ENCODE data around the gene PAH.
"Not testable (repeated sequence)": the region's sequence is repeated elsewhere in the genome, so short reads cannot be mapped to it uniquely, and the experiment has no call there.

Gene PAH

GRCh38 chr12:102865821-102866615 is 51.0 kb downstream of the PAH start:
- Histone ChIP-seq H3K4me1 (no peaks in the 10 kb centered on the region), H3K36me3 (no peaks in the 10 kb centered on the region), H3K27me3 (no peaks in the 10 kb centered on the region), H3K4me3 (no peak overlapping the region), H4K20me1 (no peaks in the 10 kb centered on the region), H3K9me3 (replicated peaks in 1 of 11) (no peaks in the 10 kb centered on the region), H3K27ac (no peak overlapping the region), H3K4me2 (no peak overlapping the region), H3K9ac (no peak overlapping the region)
- TF ChIP-seq Cebpa-rat (IDR thresholded peaks at IDR 0.05): no peak

GRCh38 chr12:102862486-102862885 is 54.6 kb downstream of the PAH start:
- no peak overlapping the region for H3K4me2 ChIP-seq
- no peak overlapping the region for H3K4me3 ChIP-seq
- H3K4me1 ChIP-seq: no peaks in the 10 kb centered on the region
- no peaks in the 10 kb centered on the region for H4K20me1 ChIP-seq
- H3K9ac ChIP-seq: no peak overlapping the region
- TF ChIP-seq Cebpa-rat (IDR thresholded peaks at IDR 0.05): no peak
- no peaks in the 10 kb centered on the region for H3K36me3 ChIP-seq
- no peaks in the 10 kb centered on the region for H3K27me3 ChIP-seq
- no peak overlapping the region for H3K27ac ChIP-seq
- peaks cover 0 to 6% (median 0%) of the 10 kb centered on the region in 11 experiments; a peak in 2 of 22 replicates for H3K9me3 ChIP-seq (replicated peaks in 1 of 11)

GRCh38 chr12:102851246-102851645 is 65.8 kb downstream of the PAH start:
- no peak overlapping the region for H3K4me3 ChIP-seq
- H3K9ac ChIP-seq: no peak overlapping the region
- no peaks in the 10 kb centered on the region for H3K4me1 ChIP-seq
- H3K36me3 ChIP-seq: no peaks in the 10 kb centered on the region
- H3K9me3 ChIP-seq (replicated peaks in 1 of 11): no peaks in the 10 kb centered on the region
- TF ChIP-seq Cebpa-rat (IDR thresholded peaks at IDR 0.05): no peak
- no peaks in the 10 kb centered on the region for H4K20me1 ChIP-seq
- H3K27me3 ChIP-seq: no peaks in the 10 kb centered on the region
- H3K4me2 ChIP-seq: no peak overlapping the region
- no peak overlapping the region for H3K27ac ChIP-seq

GRCh38 chr12:102849722-102850447 is 67.2 kb downstream of the PAH start:
- H3K27me3 ChIP-seq: no peaks in the 10 kb centered on the region
- H3K4me1 ChIP-seq: no peaks in the 10 kb centered on the region
- H4K20me1 ChIP-seq: no peaks in the 10 kb centered on the region
- H3K36me3 ChIP-seq: no peaks in the 10 kb centered on the region
- H3K4me2 ChIP-seq: no peak overlapping the region
- H3K9me3 ChIP-seq (replicated peaks in 1 of 11): no peaks in the 10 kb centered on the region
- H3K9ac ChIP-seq: no peak overlapping the region
- no peak overlapping the region for H3K27ac ChIP-seq
- no peak overlapping the region for H3K4me3 ChIP-seq
- no peak for TF ChIP-seq Cebpa-rat (IDR thresholded peaks at IDR 0.05)

DNA sequence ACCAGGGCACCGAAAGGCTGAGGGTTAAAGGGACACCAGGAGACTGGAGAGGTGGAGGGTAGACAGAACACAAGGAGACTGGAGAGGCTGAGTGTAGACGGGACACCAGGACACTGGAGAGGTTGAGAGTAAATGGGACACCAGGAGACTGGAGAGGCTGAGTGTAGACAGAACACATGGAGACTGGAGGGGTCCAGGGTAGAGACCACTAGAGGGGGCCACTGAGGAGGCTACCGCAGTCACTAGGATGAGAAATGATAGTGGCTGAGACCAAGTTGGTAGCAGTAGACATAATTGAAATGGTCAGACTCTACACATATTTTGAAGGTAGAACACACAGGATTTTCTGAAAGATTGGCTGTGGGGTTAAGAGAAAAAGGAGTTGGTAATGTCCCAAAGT is 68.2 kb downstream of the PAH start:
- H3K4me3 ChIP-seq: no peak overlapping the region
- no peaks in the 10 kb centered on the region for H3K4me1 ChIP-seq
- no peak overlapping the region for H3K4me2 ChIP-seq
- H3K36me3 ChIP-seq: no peaks in the 10 kb centered on the region
- no peak overlapping the region for H3K27ac ChIP-seq
- no peaks in the 10 kb centered on the region for H3K27me3 ChIP-seq
- no peak for TF ChIP-seq Cebpa-rat (IDR thresholded peaks at IDR 0.05)
- H3K9me3 ChIP-seq (replicated peaks in 1 of 11): no peaks in the 10 kb centered on the region
- H4K20me1 ChIP-seq: no peaks in the 10 kb centered on the region
- H3K9ac ChIP-seq: no peak overlapping the region

- Histone ChIP-seq H3K4me1 (no peaks in the 10 kb centered on the region), H3K9me3 (replicated peaks in 1 of 11) (no peaks in the 10 kb centered on the region), H3K4me2 (no peak overlapping the region), H3K27me3 (no peaks in the 10 kb centered on the region), H3K27ac (no peak overlapping the region), H3K4me3 (no peak overlapping the region), H3K9ac (no peak overlapping the region), H4K20me1 (no peaks in the 10 kb centered on the region), H3K36me3 (no peaks in the 10 kb centered on the region)
- no peak for TF ChIP-seq Cebpa-rat (IDR thresholded peaks at IDR 0.05)
Observed at GRCh38 chr12:102847131-102847530, 69.9 kb downstream of the PAH start.

DNA sequence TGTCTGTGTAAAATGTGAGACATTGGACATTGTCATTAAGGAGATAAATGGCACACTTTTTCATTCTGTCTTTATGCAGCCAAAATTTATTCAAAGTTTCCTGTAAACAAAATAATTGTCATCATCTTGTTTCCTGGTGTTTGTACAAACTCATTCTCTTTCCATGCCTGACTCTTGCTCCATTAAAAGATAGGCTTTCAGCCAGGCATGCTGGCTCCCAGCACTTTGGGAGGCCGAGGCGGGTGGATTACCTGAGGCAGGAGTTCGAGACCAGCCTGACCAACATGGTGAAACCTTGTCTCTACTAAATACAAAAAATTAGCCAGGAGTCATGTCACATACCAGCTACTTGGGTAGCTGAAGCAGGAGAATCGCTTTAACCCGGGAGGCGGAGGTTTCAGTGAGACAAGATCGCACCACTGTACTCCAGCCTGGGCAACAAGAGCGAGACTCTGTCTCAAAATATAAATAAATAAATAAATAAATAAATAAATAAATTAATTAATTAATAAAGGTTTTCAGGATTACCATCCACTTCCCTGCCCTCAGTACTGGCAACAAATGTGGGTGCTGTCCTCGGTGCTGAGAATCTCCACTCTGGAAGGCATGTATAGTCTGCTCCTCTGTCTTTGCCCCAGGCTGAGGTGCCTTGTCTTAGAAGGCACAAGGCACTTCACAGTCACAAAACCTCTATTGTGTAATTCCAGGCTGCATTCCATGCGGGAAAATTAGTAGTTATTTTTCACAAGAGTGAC is 83.2 kb downstream of the PAH start:
- Histone ChIP-seq H3K4me3 (no peak overlapping the region), H3K4me2 (no peak overlapping the region), H3K4me1 (no peaks in the 10 kb centered on the region), H3K9ac (no peak overlapping the region), H3K36me3 (no peaks in the 10 kb centered on the region), H3K9me3 (replicated peaks in 1 of 11) (no peaks in the 10 kb centered on the region), H4K20me1 (no peaks in the 10 kb centered on the region), H3K27ac (no peak overlapping the region), H3K27me3 (no peaks in the 10 kb centered on the region)
- no peak for TF ChIP-seq Cebpa-rat (IDR thresholded peaks at IDR 0.05)

DNA sequence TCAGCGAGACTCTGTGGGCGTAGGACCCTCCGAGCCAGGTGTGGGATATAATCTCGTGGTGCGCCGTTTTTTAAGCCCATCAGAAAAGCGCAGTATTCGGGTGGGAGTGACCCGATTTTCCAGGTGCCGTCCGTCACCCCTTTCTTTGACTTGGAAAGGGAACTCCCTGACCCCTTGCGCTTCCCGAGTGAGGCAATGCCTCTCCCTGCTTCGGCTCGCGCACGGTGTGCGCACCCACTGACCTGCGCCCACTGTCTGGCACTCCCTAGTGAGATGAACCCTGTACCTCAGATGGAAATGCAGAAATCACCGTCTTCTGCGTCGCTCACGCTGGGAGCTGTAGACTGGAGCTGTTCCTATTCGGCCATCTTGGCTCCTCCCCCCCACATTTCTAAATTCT is 84.2 kb downstream of the PAH start:
- H3K36me3 ChIP-seq; H3K4me2 ChIP-seq; H3K9ac ChIP-seq; H4K20me1 ChIP-seq; H3K9me3 ChIP-seq (replicated peaks in 1 of 11); H3K4me3 ChIP-seq; H3K4me1 ChIP-seq; H3K27me3 ChIP-seq; H3K27ac ChIP-seq: not testable (repeated sequence)

DNA sequence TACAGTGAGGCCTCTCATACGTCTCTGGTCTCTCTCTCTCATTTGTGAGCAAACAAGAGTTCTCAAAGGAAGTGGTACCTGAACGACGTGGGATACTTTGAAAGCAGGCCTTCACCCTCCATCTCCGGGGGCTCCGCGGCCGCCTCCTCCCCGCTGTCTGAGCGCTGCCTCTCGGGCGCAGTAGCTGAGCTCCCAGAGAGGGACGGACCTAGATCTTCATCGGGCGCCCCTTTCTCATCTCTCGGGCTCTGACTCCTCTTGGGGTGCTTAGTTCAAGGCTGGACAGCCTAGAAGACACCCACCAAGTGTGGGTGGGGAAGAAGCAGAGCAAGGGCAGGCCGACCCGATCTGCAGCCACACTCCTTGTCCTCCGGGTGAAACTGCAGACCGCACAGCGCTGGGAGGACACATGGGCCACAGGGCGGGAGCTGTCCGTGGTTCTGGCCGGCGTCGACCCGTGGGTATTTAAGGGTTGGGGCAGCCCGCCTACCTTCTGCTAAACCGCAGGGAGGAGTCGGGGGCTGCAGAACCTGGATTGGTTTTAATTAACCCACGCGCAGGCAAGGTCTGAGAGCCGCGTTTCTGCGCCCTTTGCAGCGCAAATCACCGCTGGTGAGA is 92.7 kb downstream of the PAH start:
- no peak overlapping the region for H3K9ac ChIP-seq
- no peak for TF ChIP-seq Cebpa-rat (IDR thresholded peaks at IDR 0.05)
- H3K27ac ChIP-seq: no peak overlapping the region
- H3K4me2 ChIP-seq: no peak overlapping the region
- no peaks in the 10 kb centered on the region for H3K36me3 ChIP-seq
- no peaks in the 10 kb centered on the region for H3K27me3 ChIP-seq
- no peaks in the 10 kb centered on the region for H4K20me1 ChIP-seq
- peaks cover 0 to 17% (median 0%) of the 10 kb centered on the region in 11 experiments; a peak in 5 of 22 replicates for H3K9me3 ChIP-seq (replicated peaks in 1 of 11)
- H3K4me3 ChIP-seq: no peak overlapping the region
- no peaks in the 10 kb centered on the region for H3K4me1 ChIP-seq
